GM18505 (cell line): ENCODE data around the gene SZT2.

Experiments used
- ATAC-seq: cut with Tn5 transposase; IDR thresholded peaks from one replicate; pipeline ENCODE4 v1.9.1; 2021; ENCODE audit not compliant: unreplicated experiment
- POLR2A ChIP-seq: IDR thresholded peaks from 4 replicates; pipeline ENCODE4 v1.6.1; 2011; ENCODE audit warnings: borderline replicate concordance; ENCODE audit not compliant: insufficient read depth, insufficient read length; ENCODE audit errors: extremely low read depth

Gene SZT2

DNA sequence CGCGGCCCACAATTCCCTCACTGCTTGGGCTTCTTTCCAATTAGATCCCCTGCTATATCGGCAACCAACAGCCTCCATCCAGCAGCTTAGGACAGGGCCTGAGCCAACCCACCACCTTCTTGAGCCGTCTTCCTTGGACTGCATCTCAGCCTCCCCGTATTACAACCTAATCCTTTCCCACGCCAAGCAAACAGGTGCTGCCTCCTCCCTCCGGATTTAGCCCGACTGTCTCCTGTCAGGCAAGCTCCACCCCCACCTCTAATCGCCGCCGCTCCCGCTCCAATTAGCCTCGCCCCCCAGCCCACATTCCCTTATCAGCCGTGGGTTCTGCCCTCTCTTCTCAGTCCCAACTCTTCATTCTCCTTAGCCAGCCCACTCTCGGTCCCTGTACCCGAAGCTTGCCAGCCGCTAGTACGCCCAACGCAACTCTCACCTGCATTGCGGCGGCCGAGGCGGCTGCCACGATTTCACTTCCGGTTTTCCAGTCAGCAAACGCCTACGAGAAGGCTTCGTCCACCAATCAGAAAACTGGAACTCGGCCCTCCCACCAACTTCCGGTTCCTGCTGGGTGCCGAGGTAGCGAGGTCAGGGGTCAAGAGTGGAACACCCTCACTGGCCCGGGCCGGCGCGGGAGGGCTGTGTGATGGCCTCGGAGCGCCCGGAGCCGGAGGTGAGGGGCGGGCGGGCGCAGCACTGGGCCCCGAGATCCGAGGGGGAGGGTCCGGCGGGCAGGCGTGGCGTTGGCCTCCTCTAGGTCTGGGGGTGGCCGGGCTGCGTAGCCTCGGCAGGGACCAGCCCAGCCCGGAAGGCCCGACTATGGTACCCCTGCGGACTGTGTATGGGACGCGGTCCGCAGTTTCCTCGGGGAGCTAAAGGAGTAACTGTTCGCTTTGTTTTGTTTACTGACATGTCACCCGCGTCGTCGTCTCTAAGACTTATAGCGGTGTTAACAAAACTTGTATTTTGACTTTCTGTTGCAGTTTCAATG is at the start of gene SZT2, which contains the start of gene MED8:
Gene SZT2 (plus strand): TSS at position 574 of the 988 bp plus-strand sequence. CDS start 70 bp downstream, at position 644.
Gene MED8 (minus strand): TSS at position 475 of the 988 bp plus-strand sequence. CDS start 36 bp downstream, at position 439.
- peak; percentile 73 for ATAC-seq
- TF ChIP-seq POLR2A = peak; percentile 85

DNA sequence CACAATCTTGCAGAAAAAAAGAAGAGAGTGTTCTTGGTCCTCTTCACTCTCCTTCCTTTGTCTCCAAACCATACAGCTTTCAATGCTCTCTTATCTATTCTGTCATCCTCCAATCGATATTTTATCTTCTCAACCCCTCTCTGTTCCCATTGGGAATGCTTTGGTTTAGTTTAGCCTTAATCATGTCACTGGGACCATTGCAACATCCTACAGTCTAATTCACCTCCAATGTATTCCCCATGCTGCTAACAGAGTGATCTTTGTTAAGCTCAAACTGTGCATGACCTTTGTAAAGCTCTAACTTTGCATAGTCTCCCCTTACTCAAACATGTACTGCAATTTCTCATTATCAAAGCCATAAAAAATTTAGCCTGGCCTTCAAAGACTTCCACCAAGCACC is 49.1 kb upstream of the SZT2 start:
- no peak for TF ChIP-seq POLR2A
- ATAC-seq = no peak

DNA sequence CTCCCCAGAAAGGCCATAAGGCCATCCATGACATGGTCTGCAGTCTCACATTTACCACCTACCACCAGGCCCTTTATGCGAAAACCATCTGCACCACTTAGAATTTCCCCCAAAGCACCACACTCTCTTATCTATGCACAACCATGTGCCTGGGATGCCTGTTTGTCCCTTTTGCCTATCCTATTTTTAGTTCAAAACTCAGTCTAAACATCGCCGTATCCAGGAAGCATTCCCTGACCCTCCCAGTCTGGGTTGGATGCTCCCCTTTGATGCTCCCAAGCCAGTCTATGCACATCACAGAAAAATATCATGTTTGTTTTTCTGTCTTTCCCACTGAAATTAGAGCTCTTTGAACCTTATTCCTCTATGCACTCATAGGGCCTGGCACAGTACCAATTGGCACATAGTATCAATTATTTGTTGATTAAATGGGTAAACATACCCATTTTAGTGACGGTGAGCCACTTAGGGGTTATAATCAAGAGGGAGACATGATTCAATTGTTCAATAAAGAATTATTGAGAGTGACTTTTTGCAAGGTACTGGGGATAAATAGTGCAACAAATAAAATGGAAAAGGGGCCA is 45.3 kb upstream of the SZT2 start:
- no peak for ATAC-seq
- no peak for TF ChIP-seq POLR2A

DNA sequence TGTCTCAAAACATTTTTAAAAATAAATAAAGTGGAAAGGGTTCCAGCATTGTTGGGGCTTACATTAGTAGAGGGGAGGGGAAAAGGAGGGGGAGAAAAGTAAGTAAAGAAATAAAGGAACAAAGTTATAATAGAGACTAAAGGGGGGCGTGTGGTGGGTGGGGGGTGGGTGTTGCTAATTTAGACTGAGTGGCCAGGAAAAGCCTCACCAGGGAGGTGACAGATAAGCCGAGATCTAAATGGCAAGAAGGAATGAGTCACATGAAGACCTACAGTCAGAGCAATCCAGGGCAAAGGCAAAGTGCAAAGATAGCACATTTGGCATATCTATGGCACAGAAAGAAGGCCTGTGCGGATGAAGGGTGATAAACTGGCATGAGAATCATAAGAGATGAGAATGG is 44.6 kb upstream of the SZT2 start:
- TF ChIP-seq POLR2A = no peak
- no peak for ATAC-seq

DNA sequence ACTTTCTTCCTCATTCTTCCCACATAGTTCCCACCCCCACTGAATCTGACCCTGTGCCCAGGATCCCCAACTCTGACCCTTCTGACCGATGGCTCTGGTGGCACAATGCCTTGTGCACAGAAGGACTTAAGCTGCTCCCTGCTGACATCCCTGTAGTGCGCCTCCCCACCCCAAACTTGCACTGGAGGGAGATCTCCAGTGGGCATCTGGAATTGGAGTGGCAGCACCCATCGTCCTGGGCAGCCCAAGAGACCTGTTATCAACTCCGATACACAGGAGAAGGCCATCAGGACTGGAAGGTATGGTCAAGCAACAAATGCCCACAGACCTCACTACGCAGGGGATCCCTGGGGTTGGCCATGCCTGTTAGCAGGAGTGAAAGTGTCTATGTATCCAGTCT is 43.1 kb upstream of the SZT2 start:
- TF ChIP-seq POLR2A = no peak
- ATAC-seq = no peak

DNA sequence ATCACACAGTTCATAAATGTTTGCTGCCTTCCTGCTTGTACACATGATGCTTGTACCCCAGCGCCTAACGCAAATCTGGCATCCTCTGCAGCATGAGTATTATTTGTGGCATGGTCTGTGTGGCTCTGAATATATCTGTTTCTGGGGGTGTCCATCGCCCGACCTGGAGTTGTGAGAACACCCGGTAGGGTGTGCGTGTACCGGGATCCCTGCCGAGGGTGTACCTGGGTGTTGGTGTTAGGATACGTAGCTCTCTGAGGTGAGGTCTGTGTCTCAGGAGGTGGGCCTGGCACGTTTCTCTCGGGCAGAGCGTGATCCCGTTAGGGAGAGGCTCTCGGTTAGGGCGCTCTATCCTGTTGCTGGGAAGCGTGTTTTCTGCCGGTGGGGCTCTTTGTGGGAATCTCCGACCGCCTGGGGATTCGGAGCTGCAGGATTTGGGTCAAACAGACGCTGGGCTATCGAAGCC is 41.3 kb upstream of the SZT2 start:
- TF ChIP-seq POLR2A = no peak
- ATAC-seq = no peak

DNA sequence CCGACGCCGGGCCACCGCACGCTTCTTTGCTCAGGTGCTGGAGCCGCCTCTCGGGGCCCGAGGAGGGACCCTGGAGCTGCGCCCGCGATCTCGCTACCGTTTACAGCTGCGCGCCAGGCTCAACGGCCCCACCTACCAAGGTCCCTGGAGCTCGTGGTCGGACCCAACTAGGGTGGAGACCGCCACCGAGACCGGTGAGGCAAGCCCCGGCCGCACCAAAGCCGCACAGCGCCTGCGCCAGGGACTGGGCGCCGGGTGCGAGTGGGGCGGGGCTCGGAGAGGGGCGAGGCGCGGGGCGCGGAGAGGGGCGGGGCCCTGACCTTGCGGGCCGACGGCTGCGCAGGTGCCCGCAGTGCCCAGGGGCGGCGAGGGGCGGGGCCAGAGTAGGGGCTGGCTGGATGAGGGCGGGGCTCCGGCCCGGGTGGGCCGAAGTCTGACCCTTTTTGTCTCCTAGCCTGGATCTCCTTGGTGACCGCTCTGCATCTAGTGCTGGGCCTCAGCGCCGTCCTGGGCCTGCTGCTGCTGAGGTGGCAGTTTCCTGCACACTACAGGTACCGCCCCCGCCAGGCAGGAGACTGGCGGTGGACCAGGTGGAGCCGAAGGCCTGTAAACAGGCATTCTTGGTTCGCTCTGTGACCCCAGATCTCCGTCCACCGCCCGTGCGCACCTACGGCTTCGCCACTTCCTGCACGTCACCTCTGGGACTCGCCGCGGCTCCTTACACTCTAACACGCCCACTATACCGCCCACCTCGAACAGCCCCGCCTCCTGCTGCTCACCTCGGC is 40.7 kb upstream of the SZT2 start:
- peak; percentile 68 for ATAC-seq
- peak; percentile 62 for TF ChIP-seq POLR2A

DNA sequence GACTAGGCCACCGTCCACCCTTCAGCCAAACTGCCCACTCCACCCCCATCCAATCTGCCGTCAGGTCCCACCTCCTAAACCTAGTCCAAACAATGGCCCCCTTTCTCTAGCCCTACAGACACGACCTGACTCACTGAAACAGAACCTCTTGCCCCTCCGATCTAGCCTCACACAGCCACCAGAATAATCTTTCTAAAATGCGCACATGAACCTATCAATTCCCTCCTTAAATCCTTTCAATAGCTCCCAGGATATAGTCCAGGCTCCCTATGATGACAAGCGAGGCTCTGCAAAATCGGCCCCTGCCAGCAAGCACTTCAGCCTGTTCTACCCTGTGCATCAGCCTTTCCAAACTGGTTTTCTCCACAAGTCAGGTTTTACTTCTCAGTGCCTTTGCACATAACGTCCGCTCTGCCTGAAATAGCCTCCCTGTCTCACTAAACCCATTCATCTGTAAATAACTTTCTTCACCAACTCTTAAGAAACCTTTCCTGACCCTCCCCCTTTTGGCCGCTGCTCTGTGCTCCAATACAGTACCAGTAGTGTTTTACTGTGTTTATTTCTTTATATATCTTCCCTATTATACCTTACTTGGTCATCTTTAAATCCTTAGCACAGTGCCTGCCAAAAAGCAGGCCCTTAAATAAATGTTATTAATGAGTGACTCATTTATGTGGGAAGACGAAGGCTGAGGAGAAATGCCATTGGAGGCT is 39.9 kb upstream of the SZT2 start:
- no peak for ATAC-seq
- TF ChIP-seq POLR2A = no peak

DNA sequence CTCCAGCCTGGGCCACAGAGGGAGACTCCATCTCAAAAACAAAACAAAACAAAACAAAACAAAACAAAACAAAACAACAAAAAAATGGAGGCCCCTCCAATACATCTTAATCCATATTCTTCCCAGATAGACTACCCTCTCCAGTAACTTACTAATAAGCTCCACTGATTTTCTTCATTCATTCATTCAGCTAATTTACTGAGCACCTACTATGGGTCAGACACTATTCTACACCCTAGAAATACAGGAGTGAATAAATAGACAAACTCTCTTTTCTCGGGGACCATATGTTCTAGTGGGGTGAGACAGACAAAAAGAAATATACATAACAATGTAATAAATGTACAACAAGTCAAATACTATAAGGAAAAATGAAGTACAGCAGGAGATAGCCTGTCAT is 38.7 kb upstream of the SZT2 start:
- ATAC-seq = no peak

DNA sequence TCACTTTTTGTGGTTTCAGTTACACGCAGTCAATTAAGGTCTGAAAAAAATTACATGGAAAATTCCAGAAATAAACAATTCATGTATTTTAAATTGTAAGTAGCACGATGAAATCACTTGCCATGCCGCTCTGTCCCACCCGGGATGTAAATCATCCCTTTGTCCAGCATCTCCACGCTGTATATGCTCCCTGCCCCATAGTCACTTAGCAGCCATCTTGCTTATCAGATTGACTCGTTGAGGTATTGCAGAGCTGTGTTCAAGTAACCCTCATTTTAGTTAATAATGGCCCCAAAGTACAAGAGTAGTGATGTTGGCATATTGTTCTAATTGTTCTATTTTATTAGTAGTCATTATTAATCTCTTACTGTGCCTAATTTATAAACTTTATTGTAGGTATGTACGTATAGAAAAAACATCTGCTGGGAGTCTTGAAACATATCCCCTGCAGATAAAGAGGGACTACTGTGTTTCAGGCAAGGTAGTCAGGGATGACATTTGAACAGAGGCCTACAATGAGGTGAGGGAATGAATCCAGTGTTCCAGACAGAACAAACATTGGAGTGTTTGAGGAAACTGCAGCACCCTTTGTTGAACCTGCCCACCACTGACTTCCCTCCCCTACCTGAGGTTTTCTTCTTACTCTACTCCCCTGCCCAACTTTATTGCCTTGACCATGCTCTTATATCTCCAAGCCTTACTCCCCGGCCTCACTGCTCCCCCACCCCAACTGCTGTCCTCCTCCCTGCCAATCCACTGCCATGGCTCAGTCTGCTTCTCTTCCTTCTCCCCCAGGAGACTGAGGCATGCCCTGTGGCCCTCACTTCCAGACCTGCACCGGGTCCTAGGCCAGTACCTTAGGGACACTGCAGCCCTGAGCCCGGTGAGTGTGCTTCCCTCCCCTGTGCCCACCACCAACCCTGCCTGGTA is 38.0 kb upstream of the SZT2 start:
- ATAC-seq = no peak

More for the DNA sequence above, 38.7 kb upstream of the SZT2 start:
- TF ChIP-seq POLR2A = no peak

DNA sequence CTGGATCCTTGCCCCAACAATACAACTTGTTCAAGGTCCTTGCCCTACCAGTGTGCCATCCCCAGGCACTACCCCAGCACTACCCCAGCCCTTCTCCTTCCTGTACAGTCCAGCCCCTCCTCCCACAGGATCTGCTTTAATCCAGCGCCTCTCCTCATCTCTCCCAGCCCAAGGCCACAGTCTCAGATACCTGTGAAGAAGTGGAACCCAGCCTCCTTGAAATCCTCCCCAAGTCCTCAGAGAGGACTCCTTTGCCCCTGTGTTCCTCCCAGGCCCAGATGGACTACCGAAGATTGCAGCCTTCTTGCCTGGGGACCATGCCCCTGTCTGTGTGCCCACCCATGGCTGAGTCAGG is 37.4 kb upstream of the SZT2 start:
- ATAC-seq = no peak
- no peak for TF ChIP-seq POLR2A

More for the DNA sequence above, 38.0 kb upstream of the SZT2 start:
- no peak for TF ChIP-seq POLR2A

DNA sequence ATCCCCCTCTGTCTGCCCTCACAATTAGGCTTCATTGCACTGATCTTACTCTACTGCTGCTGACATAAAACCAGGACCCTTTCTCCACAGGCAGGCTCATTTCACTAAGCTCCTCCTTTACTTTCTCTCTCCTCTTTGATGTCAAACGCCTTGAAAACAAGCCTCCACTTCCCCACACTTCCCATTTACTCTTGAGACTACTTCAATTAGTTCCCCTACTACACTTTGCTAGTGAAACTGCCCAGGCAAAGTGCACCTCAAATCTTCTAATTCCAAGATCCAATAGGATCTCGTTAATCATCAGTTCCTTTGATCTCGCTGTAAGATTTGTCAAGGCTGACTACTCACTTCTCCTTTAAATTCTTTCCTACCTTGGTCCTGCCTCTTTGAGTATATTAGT is 36.8 kb upstream of the SZT2 start:
- TF ChIP-seq POLR2A = no peak
- no peak for ATAC-seq
